ENCODE measurements around the gene CASK. TPM values are rescaled to one million over a fixed set of nuclear protein-coding genes. Genes with fewer than 3 reads are reported as not detected.

Gene CASK
- total RNA-seq, 2 donors from 2014 or later: 22.3 to 27.4 TPM

- no peaks in the 10 kb centered on the region for H3K9me3 ChIP-seq
- no peaks in the 10 kb centered on the region for H3K27me3 ChIP-seq
- intact Hi-C loops (cut with DNase I): no loop called here
- WGBS, 2 donors: 96 to 97% methylated on average over 5 of the region's 5 CpGs
- no peak overlapping the region for H3K27ac ChIP-seq
- no peak for DNase-seq
- H3K4me1 ChIP-seq: no peaks in the 10 kb centered on the region
- no peak for ATAC-seq
- no peak overlapping the region for H3K4me3 ChIP-seq
- no peaks in the 10 kb centered on the region for H3K36me3 ChIP-seq (replicated peaks in 1 of 2; ENCODE audit: insufficient read depth in 1 of 2, low read depth in 2 of 2)
- TF ChIP-seq POLR2A (IDR thresholded peaks at IDR 0.05) (no peak), CTCF (IDR thresholded peaks at IDR 0.05) (no peak)
Measured at GRCh38 chrX:41711021-41711667, 212.2 kb downstream of the CASK start.

GRCh38 chrX:41708486-41708885, 214.9 kb downstream of the CASK start:
- Histone ChIP-seq H3K4me1 (no peaks in the 10 kb centered on the region), H3K4me3 (no peak overlapping the region), H3K27me3 (no peaks in the 10 kb centered on the region), H3K9me3 (no peaks in the 10 kb centered on the region), H3K27ac (no peak overlapping the region), H3K36me3 (replicated peaks in 1 of 2; ENCODE audit: insufficient read depth in 1 of 2, low read depth in 2 of 2) (no peaks in the 10 kb centered on the region)
- 59 to 89% methylated on average over 3 of the region's 3 CpGs for WGBS, 2 donors
- TF ChIP-seq CTCF (IDR thresholded peaks at IDR 0.05): no peak
- no peak for TF ChIP-seq POLR2A (IDR thresholded peaks at IDR 0.05)
- no peak for ATAC-seq
- no peak for DNase-seq
- intact Hi-C loops (cut with DNase I): no loop called here

- no peaks in the 10 kb centered on the region for H3K9me3 ChIP-seq
- WGBS, 2 donors: 100% methylated on average over 1 of the region's 1 CpG
- no peak for ATAC-seq
- no peaks in the 10 kb centered on the region for H3K36me3 ChIP-seq (replicated peaks in 1 of 2; ENCODE audit: insufficient read depth in 1 of 2, low read depth in 2 of 2)
- intact Hi-C loops (cut with DNase I): no loop called here
- no peaks in the 10 kb centered on the region for H3K27me3 ChIP-seq
- TF ChIP-seq POLR2A (IDR thresholded peaks at IDR 0.05) (no peak), CTCF (IDR thresholded peaks at IDR 0.05) (no peak)
- H3K4me1 ChIP-seq: no peaks in the 10 kb centered on the region
- no peak overlapping the region for H3K27ac ChIP-seq
- H3K4me3 ChIP-seq: no peak overlapping the region
- DNase-seq: no peak
Measured at GRCh38 chrX:41707218-41707617, 216.1 kb downstream of the CASK start.

- H3K4me1 ChIP-seq: no peaks in the 10 kb centered on the region
- H3K4me3 ChIP-seq: no peak overlapping the region
- no peak for ATAC-seq
- DNase-seq: peak in 1 of 4 donors; percentile 5
- H3K27me3 ChIP-seq: no peaks in the 10 kb centered on the region
- intact Hi-C loops (cut with DNase I): no loop called here
- TF ChIP-seq POLR2A (IDR thresholded peaks at IDR 0.05) (no peak), CTCF (IDR thresholded peaks at IDR 0.05) (no peak)
- no peaks in the 10 kb centered on the region for H3K9me3 ChIP-seq
- H3K36me3 ChIP-seq (replicated peaks in 1 of 2; ENCODE audit: insufficient read depth in 1 of 2, low read depth in 2 of 2): no peaks in the 10 kb centered on the region
- WGBS, 2 donors: 62 to 86% methylated on average over 2 to 3 of the region's 3 CpGs
- H3K27ac ChIP-seq: peak overlapping the region in 1 of 4 donors; percentile 44
Measured at GRCh38 chrX:41705680-41706374, 217.5 kb downstream of the CASK start.
